ENCODE measurements around the gene VGLL4.

VGLL4 gene

DNA sequence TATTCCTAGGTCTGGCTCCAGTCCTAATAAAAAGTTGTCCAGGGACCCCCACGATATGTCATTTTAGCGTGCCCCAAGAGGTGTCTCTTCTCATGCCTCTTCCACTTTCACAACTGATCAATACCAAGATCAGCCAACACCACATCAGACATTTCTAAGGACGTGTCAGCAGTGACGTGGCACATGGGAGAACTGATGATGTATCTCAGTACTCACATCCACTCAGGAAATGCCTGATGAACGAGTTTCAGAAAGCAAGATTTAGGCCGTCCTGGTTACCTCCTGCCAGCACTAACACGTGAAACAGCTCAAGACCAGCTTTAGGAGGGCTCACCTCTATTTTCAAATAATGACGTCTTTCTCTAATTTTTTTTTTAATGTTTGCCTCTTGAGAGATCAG is 19.6 kb downstream of the VGLL4 start:
- no peak overlapping the region for H3K4me3 ChIP-seq (replicated peaks in 1 of 2; ENCODE audit: low read depth in 2 of 2, low read length in 2 of 2)
- TF ChIP-seq, protein P1, sequence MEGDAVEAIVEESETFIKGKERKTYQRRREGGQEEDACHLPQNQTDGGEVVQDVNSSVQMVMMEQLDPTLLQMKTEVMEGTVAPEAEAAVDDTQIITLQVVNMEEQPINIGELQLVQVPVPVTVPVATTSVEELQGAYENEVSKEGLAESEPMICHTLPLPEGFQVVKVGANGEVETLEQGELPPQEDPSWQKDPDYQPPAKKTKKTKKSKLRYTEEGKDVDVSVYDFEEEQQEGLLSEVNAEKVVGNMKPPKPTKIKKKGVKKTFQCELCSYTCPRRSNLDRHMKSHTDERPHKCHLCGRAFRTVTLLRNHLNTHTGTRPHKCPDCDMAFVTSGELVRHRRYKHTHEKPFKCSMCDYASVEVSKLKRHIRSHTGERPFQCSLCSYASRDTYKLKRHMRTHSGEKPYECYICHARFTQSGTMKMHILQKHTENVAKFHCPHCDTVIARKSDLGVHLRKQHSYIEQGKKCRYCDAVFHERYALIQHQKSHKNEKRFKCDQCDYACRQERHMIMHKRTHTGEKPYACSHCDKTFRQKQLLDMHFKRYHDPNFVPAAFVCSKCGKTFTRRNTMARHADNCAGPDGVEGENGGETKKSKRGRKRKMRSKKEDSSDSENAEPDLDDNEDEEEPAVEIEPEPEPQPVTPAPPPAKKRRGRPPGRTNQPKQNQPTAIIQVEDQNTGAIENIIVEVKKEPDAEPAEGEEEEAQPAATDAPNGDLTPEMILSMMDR (IDR thresholded peaks at IDR 0.05; ENCODE audit: low read depth, low read length), result no peak
- DNase-seq (ENCODE audit: low read depth in 2 of 2), result peak; percentile 41 to 80

DNA sequence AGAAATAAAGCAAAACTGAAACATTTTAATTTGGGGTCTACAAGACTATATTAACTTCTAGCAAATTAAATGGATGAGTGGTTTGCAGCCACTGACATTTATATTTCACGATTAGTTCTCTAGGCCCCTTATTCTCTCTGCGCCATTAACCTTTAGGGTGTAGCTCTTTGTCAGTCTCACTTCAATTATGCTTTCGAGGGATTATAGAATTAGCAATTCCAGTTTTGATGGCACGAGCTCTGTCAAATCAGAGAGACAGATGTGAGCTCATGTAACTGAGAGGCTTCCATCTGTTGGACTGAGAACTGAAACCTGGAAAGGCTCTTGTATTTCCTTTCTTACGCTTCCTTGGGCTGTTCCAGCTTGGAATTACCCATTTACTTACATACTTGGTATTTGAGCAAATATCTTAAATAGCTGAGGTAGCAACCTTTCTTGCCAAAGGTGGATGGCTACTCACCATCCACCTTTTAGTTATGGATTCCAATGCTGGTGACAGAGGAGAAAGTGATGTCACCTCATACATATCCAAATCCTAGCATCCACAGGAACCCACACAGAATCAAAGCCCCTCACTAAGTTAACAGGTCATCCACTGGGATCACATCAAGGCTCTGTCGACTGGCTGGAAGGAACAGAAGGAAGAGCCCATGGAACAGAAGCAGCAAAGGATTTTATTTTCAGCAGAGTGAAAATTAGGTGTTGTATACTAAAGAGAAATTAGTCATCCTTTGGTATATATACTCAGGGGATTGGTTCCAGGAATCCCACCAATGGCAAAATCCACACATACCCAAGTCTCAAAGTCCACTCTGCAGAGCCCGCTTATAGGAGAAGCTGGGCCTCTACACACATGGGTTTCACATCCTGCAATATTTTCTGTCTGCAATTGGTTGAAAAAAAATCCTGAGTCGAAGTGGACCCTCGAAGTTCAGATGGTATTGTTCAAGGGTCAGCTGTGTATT is 20.8 kb downstream of the VGLL4 start:
- TF ChIP-seq, protein P1 (IDR thresholded peaks at IDR 0.05; ENCODE audit: low read depth, low read length), result no peak

DNA sequence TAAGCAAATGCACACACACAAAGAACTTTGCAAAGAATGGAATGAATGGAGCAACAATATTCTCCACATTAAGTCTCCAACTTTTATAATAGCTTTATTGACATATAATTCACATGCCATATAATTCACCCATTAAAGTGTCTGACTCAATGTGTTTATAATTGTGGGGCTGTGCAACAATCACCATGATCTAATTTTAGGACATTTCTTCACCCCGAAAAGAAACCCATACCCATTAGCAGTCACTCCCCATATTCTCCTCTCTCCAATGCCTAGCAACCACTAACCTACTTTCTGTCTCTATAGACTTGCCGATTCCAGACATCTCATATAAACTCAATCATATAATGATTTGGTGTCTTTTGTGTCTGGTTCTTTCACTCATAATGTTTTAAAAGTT is 22.6 kb downstream of the VGLL4 start:
- H3K4me3 ChIP-seq (replicated peaks in 1 of 2; ENCODE audit: low read depth in 2 of 2, low read length in 2 of 2), result no peak overlapping the region
- no peak for DNase-seq (ENCODE audit: low read depth in 2 of 2)
- TF ChIP-seq, protein P1 (IDR thresholded peaks at IDR 0.05; ENCODE audit: low read depth, low read length), result no peak

More for the DNA sequence above, 20.8 kb downstream of the VGLL4 start:
- no peak for DNase-seq (ENCODE audit: low read depth in 2 of 2)
- H3K4me3 ChIP-seq (replicated peaks in 1 of 2; ENCODE audit: low read depth in 2 of 2, low read length in 2 of 2), result no peak overlapping the region

DNA sequence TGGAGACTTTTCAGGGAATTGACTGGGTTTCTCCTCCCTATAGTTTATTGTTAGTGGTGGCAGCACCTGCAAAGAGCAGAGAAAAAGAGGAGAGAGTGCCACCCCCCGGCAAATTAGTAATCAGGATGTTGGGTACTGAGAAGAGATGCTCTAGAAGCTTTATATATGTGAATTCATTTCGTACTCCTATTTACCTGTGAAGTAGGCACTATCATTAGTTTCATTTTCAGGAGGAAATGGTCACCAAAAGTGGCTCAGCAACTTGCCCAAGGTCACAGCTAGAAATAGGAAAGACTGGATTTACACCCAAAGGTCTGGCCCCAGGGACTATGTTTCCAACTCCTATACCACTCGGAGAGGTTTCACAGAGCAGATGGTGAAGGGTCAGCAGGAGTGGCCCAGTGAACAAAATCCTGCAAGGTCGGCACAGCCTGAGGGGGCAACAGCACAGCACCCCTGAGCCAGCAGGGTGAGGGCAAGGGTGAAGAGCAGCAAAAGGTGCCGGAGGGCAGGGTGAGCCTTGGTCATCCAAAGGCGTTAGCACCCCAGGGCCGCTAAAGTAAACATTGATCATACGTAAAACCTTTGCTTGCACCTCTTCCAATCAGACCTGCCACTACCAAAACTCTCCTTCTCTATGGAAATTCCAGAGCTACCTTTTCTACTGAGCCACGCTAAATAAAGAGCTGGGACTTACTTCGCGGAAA is 23.6 kb downstream of the VGLL4 start:
- TF ChIP-seq, protein P1 (IDR thresholded peaks at IDR 0.05; ENCODE audit: low read depth, low read length), result no peak
- no peak overlapping the region for H3K4me3 ChIP-seq (replicated peaks in 1 of 2; ENCODE audit: low read depth in 2 of 2, low read length in 2 of 2)
- DNase-seq (ENCODE audit: low read depth in 2 of 2), result no peak

DNA sequence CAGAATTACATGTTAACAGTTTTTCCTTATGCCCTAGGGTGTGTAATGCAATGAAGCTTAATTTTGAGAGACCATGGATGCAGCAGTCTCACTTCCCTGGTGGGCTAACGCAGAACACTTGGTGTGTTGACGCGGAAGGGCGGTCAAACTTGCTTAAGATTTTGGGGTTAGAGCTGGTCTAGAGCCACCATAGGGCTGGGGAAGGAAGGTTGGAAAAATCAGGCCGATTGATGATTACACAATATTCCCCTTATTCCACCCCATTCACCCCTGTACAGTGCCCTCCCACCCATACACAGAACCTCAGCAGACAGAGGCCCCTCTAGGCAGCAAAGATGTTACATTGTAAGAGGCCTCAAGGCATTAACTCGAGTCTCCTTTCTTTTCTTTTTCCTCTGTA is 24.3 kb downstream of the VGLL4 start:
- TF ChIP-seq, protein P1 (IDR thresholded peaks at IDR 0.05; ENCODE audit: low read depth, low read length), result no peak
- no peak for DNase-seq (ENCODE audit: low read depth in 2 of 2)
- no peak overlapping the region for H3K4me3 ChIP-seq (replicated peaks in 1 of 2; ENCODE audit: low read depth in 2 of 2, low read length in 2 of 2)

DNA sequence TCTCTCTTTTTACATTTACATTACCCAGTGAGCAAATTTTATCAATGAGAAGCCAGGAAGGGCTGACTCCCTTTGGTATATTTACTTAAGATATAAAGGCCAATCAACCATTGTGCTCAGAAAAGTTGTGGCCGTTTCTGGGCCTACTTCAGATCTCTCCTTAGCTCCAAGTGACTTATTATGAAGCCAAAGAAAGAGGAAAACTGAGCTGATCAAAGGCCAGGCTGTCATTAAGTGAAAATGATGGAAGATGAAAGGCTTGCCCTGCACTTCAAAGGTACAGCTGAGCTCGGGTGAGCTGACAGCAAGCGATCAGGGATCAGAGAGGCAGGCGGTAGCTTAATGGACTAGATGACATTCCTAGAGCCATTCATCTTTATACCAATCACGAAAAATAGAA is 24.8 kb downstream of the VGLL4 start:
- no peak for DNase-seq (ENCODE audit: low read depth in 2 of 2)
- TF ChIP-seq, protein P1 (IDR thresholded peaks at IDR 0.05; ENCODE audit: low read depth, low read length), result no peak
- H3K4me3 ChIP-seq (replicated peaks in 1 of 2; ENCODE audit: low read depth in 2 of 2, low read length in 2 of 2), result no peak overlapping the region

Measured in cardiac fibroblast (primary cell).